GM18526 (cell line): Measurements from ENCODE around the gene SDR39U1.

Experiments
- POLR2A ChIP-seq: IDR thresholded peaks from 3 replicates; pipeline ENCODE4 v1.6.1; 2011; ENCODE audit not compliant: insufficient read length; ENCODE audit errors: extremely low read depth

The SDR39U1 gene

DNA sequence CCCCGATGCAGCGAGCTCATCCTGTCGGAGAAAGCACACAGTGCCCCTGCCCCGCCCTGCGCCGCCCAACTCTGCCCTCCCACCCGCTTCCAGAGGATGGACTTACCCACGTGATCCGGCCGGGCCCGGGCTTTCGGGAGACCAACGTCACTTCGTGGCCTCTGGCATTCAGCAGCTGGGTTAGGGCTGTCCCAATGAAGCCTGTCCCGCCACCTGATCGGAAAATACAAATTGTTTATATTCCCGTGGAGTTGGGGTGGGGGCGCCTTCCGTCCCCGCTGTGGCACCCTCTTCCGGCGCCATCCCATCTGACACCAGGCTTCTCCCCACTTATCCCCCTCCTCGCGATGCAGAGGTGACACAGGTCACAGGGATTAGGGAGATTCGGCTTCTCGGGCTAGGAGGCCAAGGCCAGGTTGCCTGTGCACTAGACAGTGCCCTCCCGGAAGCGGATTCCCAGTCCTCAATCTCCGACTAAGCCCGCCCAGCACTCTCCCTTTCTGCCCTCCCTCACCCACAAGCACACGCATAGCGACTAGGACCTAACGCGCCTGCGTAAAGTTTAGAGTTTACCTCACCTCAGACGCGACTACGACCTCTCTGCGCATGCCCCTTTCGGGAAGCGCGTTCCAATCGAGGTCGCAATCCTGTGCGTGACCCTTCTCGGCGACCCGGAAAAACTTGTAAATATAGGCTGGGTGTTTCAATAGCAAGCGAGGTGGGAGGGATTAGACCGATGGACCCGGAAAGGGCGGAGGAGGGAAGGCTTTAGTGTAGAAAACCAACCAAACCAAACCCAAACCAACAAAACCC lies at the start of gene SDR39U1:
Gene SDR39U1 (minus strand): TSS at position 537 of the 813 bp plus-strand sequence. CDS start 7 bp downstream, at position 530.
- peak; percentile 75 for TF ChIP-seq POLR2A

DNA sequence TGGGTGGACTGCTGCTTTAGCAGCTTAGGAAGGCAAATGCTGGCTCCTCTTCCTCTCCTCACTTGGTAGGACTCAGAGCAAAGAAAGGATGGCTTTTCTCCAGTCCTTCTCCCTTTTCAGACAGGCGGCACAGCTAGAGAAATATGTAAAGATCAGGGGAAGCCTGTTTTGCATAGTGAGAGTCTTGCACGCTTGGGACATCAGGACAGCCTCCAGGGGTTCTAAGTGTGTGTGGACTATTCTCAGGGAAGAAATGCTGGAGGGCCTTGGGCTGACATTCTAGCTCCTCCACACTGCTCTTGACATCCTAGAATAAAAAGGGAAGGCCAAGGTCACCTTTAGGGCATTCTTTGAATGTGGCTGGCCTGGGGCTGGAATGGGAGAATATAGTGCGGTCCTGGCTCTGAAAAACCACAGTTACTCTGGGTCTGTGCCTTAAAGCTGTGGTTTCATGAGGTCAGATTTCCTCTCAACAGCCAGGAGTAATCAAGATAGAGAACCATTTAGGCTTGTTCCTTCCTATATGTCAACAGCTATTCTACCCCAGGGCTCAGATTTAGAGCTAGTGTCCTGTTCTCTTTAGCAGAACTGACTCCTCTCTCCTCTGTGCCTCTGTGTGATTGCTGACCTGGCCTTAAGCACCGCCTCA lies 41.2 kb upstream of the SDR39U1 start:
- no peak for TF ChIP-seq POLR2A

DNA sequence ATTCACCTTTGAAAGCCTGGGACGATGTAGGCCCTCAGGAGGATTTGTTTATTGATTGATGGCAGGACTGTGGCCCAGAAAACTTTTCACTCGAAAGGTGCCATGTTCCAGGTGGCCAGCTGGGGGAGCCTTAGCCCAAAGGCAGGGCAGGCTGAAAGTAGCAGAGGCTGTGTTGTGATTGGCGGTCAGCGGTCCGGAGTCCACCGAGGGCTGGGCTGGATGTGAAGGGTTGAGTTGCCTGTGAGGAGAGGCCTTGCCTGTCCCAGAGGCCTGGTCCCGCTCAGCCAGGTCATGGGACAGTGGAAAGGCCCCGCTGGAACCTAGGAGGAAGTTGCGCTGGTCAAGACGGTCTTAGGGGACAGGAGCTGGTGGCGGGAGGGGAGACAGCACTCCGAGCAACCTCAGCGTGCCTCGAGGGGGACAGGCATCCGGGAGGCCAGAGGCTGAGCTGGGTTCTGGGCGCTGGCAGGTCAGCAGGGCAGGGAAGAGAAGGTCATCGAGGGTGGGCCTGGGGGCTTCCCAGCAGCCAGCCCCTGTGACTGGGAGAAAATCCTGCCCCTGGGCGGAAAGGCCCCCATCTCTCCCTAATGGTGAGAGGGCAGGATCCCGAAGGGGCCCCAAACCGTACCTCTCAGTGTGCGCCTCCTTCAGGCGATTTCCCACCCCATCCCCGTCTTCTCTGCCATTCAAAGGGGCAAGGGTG lies 39.2 kb upstream of the SDR39U1 start:
- no peak for TF ChIP-seq POLR2A

- no peak for TF ChIP-seq POLR2A
These were observed 32.7 kb upstream of the SDR39U1 start for GRCh38 chr14:24475261-24475660.

GRCh38 chr14:24473211-24473610 lies 30.6 kb upstream of the SDR39U1 start:
- TF ChIP-seq POLR2A: no peak

DNA sequence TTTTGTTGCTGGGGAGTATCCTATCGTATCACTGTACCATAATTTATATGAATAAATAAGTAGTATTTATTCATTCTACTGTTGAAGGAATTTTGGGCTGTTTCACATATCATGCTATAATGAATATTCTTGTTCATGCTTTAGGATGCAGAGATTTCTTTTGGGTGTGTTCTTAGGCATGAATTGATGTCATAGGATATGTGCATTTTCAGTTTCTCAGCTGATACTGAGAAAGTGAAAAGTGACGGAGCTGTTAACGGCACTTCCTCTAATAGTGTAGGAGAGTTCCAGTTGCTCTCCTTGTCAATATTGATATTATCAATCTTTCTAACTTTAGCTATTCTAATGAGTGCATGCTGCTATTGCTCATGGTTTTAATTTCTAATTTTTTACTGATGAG lies 23.2 kb upstream of the SDR39U1 start:
- no peak for TF ChIP-seq POLR2A

- no peak for TF ChIP-seq POLR2A
These were observed 22.8 kb upstream of the SDR39U1 start for GRCh38 chr14:24465368-24465767.

DNA sequence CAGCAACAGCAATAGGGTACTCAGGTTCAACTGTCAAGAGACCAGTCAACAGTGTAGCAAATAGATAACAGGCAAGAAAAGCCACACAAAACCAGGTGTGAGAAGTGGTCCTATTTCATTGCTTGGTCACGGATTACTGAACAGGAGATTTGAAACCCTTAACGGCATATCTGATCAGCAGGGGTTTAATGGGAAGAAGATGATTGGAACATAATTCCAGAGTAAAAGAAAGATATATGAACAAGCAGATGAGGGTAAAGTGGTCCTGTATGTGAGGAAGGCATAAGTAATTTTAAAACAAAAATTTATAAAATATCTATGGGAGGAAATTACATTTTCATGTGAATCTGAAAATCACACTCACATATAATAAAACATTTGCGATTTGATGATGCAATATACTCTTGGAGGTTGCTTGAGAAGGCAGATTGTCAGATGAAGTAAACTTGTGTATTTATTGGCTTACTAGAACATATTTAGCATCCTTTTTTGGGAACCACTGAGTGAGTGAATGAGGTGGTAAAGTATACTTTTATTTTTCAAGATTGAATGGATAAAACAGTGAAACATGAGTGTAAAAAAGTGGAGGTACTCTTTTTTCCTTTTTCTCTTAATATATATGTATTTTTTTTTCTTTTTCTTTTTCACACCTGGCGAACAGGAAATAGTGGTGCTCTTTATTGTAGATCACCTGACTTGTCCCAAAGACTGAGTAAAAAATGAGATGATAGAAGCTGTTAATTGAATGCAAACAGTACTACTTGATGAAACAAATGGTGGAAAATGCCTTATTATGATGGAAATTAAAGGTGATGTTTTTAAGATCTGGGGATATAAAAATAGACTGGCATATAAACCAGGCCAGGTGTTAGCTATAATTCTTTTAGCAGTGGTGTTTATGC lies 21.6 kb upstream of the SDR39U1 start:
- TF ChIP-seq POLR2A: no peak

DNA sequence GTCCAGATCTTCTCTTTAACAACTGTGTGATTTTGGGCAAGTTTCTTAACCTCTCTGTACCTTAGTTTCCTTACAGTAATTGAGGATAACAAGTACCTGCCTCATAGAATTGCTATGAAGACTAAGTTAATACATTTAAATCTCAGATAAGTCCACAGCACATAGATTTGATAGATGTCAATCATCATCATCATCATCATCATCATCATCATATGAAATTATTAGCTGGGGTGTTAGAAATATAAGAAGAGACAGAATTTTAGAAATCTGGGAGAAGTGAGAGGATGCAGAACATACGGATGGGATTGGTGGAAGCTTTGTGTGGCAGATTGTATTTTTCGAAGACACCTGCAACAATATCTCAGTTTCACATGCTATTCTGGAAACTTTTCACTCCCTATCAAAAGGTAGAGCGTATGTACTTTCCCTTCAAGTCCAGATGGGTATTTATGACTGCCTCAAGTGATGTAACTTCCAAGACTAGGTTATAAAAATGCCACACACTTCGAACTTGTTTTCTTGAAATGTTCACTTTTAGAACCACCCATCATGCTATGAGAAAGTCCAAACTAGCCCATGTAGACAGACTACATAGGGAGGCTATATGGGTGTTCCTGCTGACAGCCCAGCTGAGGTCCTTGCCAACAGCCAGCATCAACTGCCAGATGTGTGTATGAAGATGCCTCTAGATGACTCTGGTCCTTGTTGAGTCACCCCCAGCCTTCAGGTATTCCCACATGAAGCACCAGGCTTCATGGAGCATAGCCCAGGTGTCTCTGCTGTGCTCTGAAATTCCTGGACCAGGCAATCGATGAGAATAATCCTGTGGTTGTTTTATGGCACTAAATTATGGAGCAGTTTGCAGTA lies 20.7 kb upstream of the SDR39U1 start:
- no peak for TF ChIP-seq POLR2A

DNA sequence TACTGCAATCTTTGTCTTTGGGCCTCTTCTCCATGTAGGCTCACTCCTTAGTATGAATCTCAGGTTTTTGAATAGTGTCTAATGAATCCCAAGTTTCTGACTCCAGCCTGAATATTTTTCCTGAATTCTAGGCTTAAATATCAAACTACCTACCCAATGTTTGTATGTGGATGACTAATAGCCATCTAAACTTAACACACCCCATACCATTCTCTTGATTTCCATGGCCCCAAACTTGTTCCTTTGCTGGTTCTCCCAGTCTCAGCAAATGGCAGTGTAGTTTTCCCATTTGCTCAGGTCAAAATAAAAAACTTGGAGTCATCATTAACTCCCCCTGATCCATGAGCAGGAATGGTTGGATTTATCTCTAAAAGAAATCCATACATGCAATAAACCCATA lies 18.8 kb upstream of the SDR39U1 start:
- no peak for TF ChIP-seq POLR2A

GRCh38 chr14:24459331-24459730 lies 16.8 kb upstream of the SDR39U1 start:
- no peak for TF ChIP-seq POLR2A

DNA sequence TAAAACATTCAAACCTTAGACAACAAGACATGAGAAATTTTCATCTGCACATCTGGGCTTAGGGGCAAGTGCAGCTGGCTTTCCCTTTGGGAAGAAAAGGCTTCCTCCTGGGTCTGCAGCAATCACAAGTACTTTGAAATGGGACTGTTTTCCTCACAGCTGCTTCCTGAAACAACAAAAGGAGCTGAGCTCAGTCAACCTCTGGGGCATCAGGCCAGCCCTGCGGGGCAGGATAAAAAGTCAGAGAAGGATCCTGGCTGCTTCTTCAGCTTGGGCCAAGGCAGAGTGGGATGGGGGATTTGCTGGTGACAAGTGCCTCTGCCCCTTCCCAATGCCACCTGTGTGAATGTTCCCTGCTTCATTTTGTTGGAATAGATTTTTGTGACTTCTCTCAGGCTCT lies 16.2 kb upstream of the SDR39U1 start:
- TF ChIP-seq POLR2A: no peak

DNA sequence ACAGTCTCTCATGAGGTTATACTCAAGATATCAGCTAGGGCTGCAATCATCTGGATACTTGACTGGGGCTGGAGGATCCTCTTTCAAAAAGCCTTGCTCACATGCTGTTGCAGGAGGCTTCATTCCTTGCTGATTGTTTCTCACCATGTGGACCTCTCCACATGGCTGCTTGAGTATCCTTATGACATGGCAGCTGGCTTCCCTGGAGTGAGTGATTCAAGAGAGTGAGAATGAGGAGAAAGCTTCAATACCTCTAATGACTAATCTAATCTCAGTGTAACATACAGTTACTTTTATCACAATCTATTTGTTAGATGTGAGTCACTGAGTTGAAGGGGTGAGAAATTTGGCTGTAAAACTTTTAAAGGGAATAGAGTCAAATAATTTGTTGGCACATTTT lies 14.4 kb upstream of the SDR39U1 start:
- no peak for TF ChIP-seq POLR2A

- no peak for TF ChIP-seq POLR2A
These were observed 583 bp upstream of the SDR39U1 start for GRCh38 chr14:24443053-24443665.
